ENCODE measurements around the gene FBRSL1.

GRCh38 chr12:132487311-132487741, 2.6 kb upstream of the FBRSL1 start:
- no peak for TF ChIP-seq CTCF (IDR thresholded peaks at IDR 0.05)
- no peak for TF ChIP-seq POLR2A (IDR thresholded peaks at IDR 0.05)
